Liver (tissue), 9 donors: ENCODE data around the gene TRIL. TPM values are rescaled to one million over a fixed set of nuclear protein-coding genes. Genes with fewer than 3 reads are reported as not detected.

Experiments used
- DNase-seq: peaks from one replicate; pipeline ENCODE4 v3.0.0-alpha.2; 2017; ENCODE audit warnings: low spot score
- H3K27ac ChIP-seq, 2 donors: one replicate each; pipeline ENCODE4 v1.7.0; 2013; ENCODE audit warnings: inconsistent platforms in 2 of 2, low read length in 2 of 2, control low read depth in 1 of 2, low read depth in 1 of 2, mild to moderate bottlenecking in 1 of 2
- H3K27me3 ChIP-seq, 4 donors: one replicate each; pipeline versions ENCODE4 v1.6.1 to v1.7.0; 2013; ENCODE audit warnings: low read length in 3 of 4, inconsistent platforms in 1 of 4, mild to moderate bottlenecking in 1 of 4, moderate library complexity in 1 of 4; ENCODE audit not compliant: control insufficient read depth in 4 of 4, insufficient read depth in 4 of 4
- H3K36me3 ChIP-seq, 4 donors: one replicate each; pipeline versions ENCODE4 v1.6.1 to v1.7.0; 2013; ENCODE audit warnings: low read length in 3 of 4, mild to moderate bottlenecking in 3 of 4, low read depth in 1 of 4, moderate library complexity in 1 of 4; ENCODE audit not compliant: control insufficient read depth in 4 of 4, insufficient read depth in 3 of 4
- H3K4me1 ChIP-seq, 4 donors: one replicate each; pipeline versions ENCODE4 v1.6.1 to v1.7.0; 2013; ENCODE audit warnings: low read length in 3 of 4, mild to moderate bottlenecking in 3 of 4, moderate library complexity in 1 of 4; ENCODE audit not compliant: control insufficient read depth in 4 of 4, insufficient read depth in 4 of 4
- H3K4me3 ChIP-seq, 3 donors: one replicate each; pipeline versions ENCODE4 v1.6.1 to v1.7.0; 2013; ENCODE audit warnings: low read length in 3 of 3, control low read depth in 1 of 3, low read depth in 1 of 3, mild to moderate bottlenecking in 1 of 3
- H3K9ac ChIP-seq, 2 donors: one replicate each; pipeline ENCODE4 v1.7.0; 2013; ENCODE audit warnings: low read length in 2 of 2, mild to moderate bottlenecking in 2 of 2, moderate library complexity in 2 of 2, control low read depth in 1 of 2, low read depth in 1 of 2
- H3K9me3 ChIP-seq, 4 donors: one replicate each; pipeline versions ENCODE4 v1.6.1 to v1.7.0; 2013; ENCODE audit warnings: low read length in 3 of 4; ENCODE audit not compliant: control insufficient read depth in 4 of 4
- EGR1 ChIP-seq, 2 donors: IDR thresholded peaks; 2 replicates each; pipeline ENCODE4 v1.6.1; 2016 to 2018; ENCODE audit warnings: antibody characterized with exemption in 2 of 2, low read depth in 2 of 2
- FOXA1 ChIP-seq: IDR thresholded peaks from 2 replicates; pipeline ENCODE4 v1.6.1; 2016; ENCODE audit warnings: antibody characterized with exemption
- FOXA2 ChIP-seq: IDR thresholded peaks from 2 replicates; pipeline ENCODE4 v1.6.1; 2016; ENCODE audit warnings: antibody characterized with exemption
- GABPA ChIP-seq, 2 donors: IDR thresholded peaks in 1 of 2; conservative IDR thresholded peaks in 1 of 2; 2 replicates each; pipeline ENCODE4 v1.6.1; 2016; ENCODE audit warnings: antibody characterized with exemption in 2 of 2, mild to moderate bottlenecking in 1 of 2, moderate library complexity in 1 of 2
- HNF4A ChIP-seq, 2 donors: conservative IDR thresholded peaks; 2 replicates each; pipeline ENCODE4 v1.6.1; 2016; ENCODE audit warnings: antibody characterized with exemption in 2 of 2, mild to moderate bottlenecking in 2 of 2
- HNF4G ChIP-seq: IDR thresholded peaks from 2 replicates; pipeline ENCODE4 v1.6.1; 2016; ENCODE audit warnings: antibody characterized with exemption
- JUND ChIP-seq, 2 donors: IDR thresholded peaks; 2 replicates each; pipeline ENCODE4 v1.6.1; 2016; ENCODE audit warnings: antibody characterized with exemption in 2 of 2
- NR2F2 ChIP-seq: IDR thresholded peaks from 2 replicates; pipeline ENCODE4 v1.6.1; 2016; ENCODE audit warnings: antibody characterized with exemption
- RAD21 ChIP-seq, 2 donors: IDR thresholded peaks; 2 replicates each; pipeline ENCODE4 v1.6.1; 2016; ENCODE audit warnings: antibody characterized with exemption in 2 of 2, mild to moderate bottlenecking in 2 of 2
- REST ChIP-seq: IDR thresholded peaks from 2 replicates; pipeline ENCODE4 v1.6.1; 2016; ENCODE audit warnings: antibody characterized with exemption, mild to moderate bottlenecking
- RXRA ChIP-seq, 2 donors: IDR thresholded peaks; 2 replicates each; pipeline ENCODE4 v1.6.1; 2017 to 2018; ENCODE audit warnings: antibody characterized with exemption in 2 of 2, mild to moderate bottlenecking in 1 of 2
- SP1 ChIP-seq: IDR thresholded peaks from 2 replicates; pipeline ENCODE4 v1.6.1; 2018; ENCODE audit warnings: antibody characterized with exemption, mild to moderate bottlenecking
- TAF1 ChIP-seq: conservative IDR thresholded peaks from 2 replicates; pipeline ENCODE4 v1.6.1; 2016; ENCODE audit warnings: antibody characterized with exemption, mild to moderate bottlenecking
- YY1 ChIP-seq: IDR thresholded peaks from 2 replicates; pipeline ENCODE4 v1.6.1; 2016; ENCODE audit warnings: antibody characterized with exemption, mild to moderate bottlenecking
- WGBS: extraction: QIAGEN DNeasy Blood & Tissue Kit; methylation state at CpG from one replicate; pipeline ENCODE4 v1.1.7; 2013; 5-methylcytosine and 5-hydroxymethylcytosine counted together
- polyA plus RNA-seq, 2 donors: library from polyadenylated mRNA; stranded (reverse) in 1 of 2; unstranded in 1 of 2; fragments of 200-250 nt in 1 of 2; fragments of >200 nt in 1 of 2; fragmentation: Nextera tagmentation in 1 of 2; extraction: Ambion mirVana in 1 of 2; gene quantifications; one replicate each; pipeline versions ENCODE4 v1.2.1 to v1.2.3, GENCODE V29; 2013 to 2015
- total RNA-seq, 2 donors: library from RNA; depleted of rRNA; stranded (reverse); fragments of >200 nt; gene quantifications; one replicate each; pipeline ENCODE4 v1.2.3, GENCODE V29; 2014
- TF ChIP-seq, protein P1 (sequence below): IDR thresholded peaks from 2 replicates; pipeline ENCODE4 v1.6.1; 2016; ENCODE audit warnings: antibody characterized with exemption
- TF ChIP-seq, protein P2 (sequence below): fragments of 150-350 bp; IDR thresholded peaks from 2 replicates; pipeline ENCODE4 v1.5.1; 2017; ENCODE audit warnings: improper control_type of control experiment, low read depth, low read length; ENCODE audit not compliant: missing input control
- TF ChIP-seq, protein P3 (sequence below): IDR thresholded peaks from 2 replicates; pipeline ENCODE4 v1.6.1; 2016; ENCODE audit warnings: antibody characterized with exemption
- TF ChIP-seq, protein P4 (sequence below): IDR thresholded peaks from 2 replicates; pipeline ENCODE4 v1.6.1; 2016; ENCODE audit warnings: antibody characterized with exemption
- donor health status: healthy.
- donor health status: healthy.
- donor health status: healthy.
- donor health status: healthy.
- donor health status: healthy.

The TRIL gene
- total and polyA plus RNA-seq, 4 donors = 0.06 to 0.67 (median 0.35) TPM

- Histone ChIP-seq H3K4me1 (no peaks in the 10 kb centered on the region), H3K27me3 (no peaks in the 10 kb centered on the region)
These were observed 5.9 kb upstream of the TRIL start for GRCh38 chr7:28964056-28964455.

GRCh38 chr7:28961972-28962371, 3.8 kb upstream of the TRIL start:
- 91% methylated on average over 5 of the region's 5 CpGs for WGBS
- H3K27ac ChIP-seq = no peak overlapping the region
- H3K4me3 ChIP-seq = no peak overlapping the region
- H3K27me3 ChIP-seq = peaks cover 0 to 3% (median 0%) of the 10 kb centered on the region in 4 donors
- TF ChIP-seq REST (no peak), JUND (IDR thresholded peaks at IDR 0.05) (no peak), NR2F2 (no peak), HNF4G (no peak), RAD21 (IDR thresholded peaks at IDR 0.05) (no peak), YY1 (no peak), FOXA1 (no peak), TAF1 (no peak), RXRA (IDR thresholded peaks at IDR 0.05) (no peak), SP1 (no peak), EGR1 (IDR thresholded peaks at IDR 0.05; ENCODE audit: low read depth in 2 of 2) (no peak), GABPA (IDR thresholded peaks at IDR 0.05 in 1 of 2, conservative IDR thresholded peaks at IDR 0.05 in 1 of 2) (no peak), FOXA2 (no peak)
- TF ChIP-seq, protein P1, sequence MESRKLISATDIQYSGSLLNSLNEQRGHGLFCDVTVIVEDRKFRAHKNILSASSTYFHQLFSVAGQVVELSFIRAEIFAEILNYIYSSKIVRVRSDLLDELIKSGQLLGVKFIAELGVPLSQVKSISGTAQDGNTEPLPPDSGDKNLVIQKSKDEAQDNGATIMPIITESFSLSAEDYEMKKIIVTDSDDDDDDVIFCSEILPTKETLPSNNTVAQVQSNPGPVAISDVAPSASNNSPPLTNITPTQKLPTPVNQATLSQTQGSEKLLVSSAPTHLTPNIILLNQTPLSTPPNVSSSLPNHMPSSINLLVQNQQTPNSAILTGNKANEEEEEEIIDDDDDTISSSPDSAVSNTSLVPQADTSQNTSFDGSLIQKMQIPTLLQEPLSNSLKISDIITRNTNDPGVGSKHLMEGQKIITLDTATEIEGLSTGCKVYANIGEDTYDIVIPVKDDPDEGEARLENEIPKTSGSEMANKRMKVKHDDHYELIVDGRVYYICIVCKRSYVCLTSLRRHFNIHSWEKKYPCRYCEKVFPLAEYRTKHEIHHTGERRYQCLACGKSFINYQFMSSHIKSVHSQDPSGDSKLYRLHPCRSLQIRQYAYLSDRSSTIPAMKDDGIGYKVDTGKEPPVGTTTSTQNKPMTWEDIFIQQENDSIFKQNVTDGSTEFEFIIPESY = no peak
- TF ChIP-seq, protein P2, sequence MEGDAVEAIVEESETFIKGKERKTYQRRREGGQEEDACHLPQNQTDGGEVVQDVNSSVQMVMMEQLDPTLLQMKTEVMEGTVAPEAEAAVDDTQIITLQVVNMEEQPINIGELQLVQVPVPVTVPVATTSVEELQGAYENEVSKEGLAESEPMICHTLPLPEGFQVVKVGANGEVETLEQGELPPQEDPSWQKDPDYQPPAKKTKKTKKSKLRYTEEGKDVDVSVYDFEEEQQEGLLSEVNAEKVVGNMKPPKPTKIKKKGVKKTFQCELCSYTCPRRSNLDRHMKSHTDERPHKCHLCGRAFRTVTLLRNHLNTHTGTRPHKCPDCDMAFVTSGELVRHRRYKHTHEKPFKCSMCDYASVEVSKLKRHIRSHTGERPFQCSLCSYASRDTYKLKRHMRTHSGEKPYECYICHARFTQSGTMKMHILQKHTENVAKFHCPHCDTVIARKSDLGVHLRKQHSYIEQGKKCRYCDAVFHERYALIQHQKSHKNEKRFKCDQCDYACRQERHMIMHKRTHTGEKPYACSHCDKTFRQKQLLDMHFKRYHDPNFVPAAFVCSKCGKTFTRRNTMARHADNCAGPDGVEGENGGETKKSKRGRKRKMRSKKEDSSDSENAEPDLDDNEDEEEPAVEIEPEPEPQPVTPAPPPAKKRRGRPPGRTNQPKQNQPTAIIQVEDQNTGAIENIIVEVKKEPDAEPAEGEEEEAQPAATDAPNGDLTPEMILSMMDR = no peak
- TF ChIP-seq, protein P3, sequence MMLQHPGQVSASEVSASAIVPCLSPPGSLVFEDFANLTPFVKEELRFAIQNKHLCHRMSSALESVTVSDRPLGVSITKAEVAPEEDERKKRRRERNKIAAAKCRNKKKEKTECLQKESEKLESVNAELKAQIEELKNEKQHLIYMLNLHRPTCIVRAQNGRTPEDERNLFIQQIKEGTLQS = no peak
- TF ChIP-seq, protein P4, sequence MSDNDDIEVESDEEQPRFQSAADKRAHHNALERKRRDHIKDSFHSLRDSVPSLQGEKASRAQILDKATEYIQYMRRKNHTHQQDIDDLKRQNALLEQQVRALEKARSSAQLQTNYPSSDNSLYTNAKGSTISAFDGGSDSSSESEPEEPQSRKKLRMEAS = no peak
- DNase-seq = no peak
- H3K9me3 ChIP-seq = peaks cover 0 to 14% (median 0%) of the 10 kb centered on the region in 4 donors
- H3K36me3 ChIP-seq = no peaks in the 10 kb centered on the region
- peaks cover 2 to 10% (median 8%) of the 10 kb centered on the region in 4 donors for H3K4me1 ChIP-seq
- no peak overlapping the region for H3K9ac ChIP-seq

More at GRCh38 chr7:28964056-28964455, 5.9 kb upstream of the TRIL start:
- no peak for TF ChIP-seq NR2F2
- no peak for TF ChIP-seq HNF4A (conservative IDR thresholded peaks at IDR 0.05)
- TF ChIP-seq TAF1 = no peak
- no peak for TF ChIP-seq HNF4G
- no peak for TF ChIP-seq SP1
- TF ChIP-seq FOXA1 = no peak
- 77% methylated on average over 2 of the region's 2 CpGs for whole genome bisulfite sequencing
- H3K36me3 ChIP-seq = no peaks in the 10 kb centered on the region
- no peak overlapping the region for H3K4me3 ChIP-seq
- H3K9ac ChIP-seq = no peak overlapping the region
- no peak overlapping the region for H3K27ac ChIP-seq
- H3K9me3 ChIP-seq = peaks cover 0 to 9% (median 2%) of the 10 kb centered on the region in 4 donors
- no peak for DNase-seq
